Right lung (tissue), 5 donors: ENCODE measurements around the gene IQSEC1. TPM values are rescaled to one million over a fixed set of nuclear protein-coding genes. Genes with fewer than 3 reads are reported as not detected.
"Not testable (repeated sequence)": the region's sequence is repeated elsewhere in the genome, so short reads cannot be mapped to it uniquely, and the experiment has no call there.

Experiments
- DNase-seq, 2 donors: peaks; one replicate each; pipeline ENCODE4 v3.0.0-alpha.2; 2013
- polyA plus RNA-seq, 5 donors: library from polyadenylated mRNA; unstranded; fragments of 120-200 nt; gene quantifications; one replicate each; pipeline versions ENCODE4 v1.2.1 to v1.2.3, GENCODE V29; 2013; ENCODE audit warnings: inconsistent platforms in 1 of 5, low replicate concordance in 1 of 5; ENCODE audit not compliant: insufficient read length in 5 of 5, insufficient read depth in 1 of 5

IQSEC1 gene
- polyA plus RNA-seq, 5 donors: 21.7 to 31.2 (median 29.6) TPM

- DNase-seq: peak in 1 of 2 donors; percentile 49
These were observed 197.1 kb downstream of the IQSEC1 start for GRCh38 chr3:12875857-12876836.

GRCh38 chr3:12871404-12871983 lies 201.7 kb downstream of the IQSEC1 start:
- DNase-seq: no peak

GRCh38 chr3:12870942-12871341 lies 202.3 kb downstream of the IQSEC1 start:
- DNase-seq: no peak

- no peak for DNase-seq
These were observed 204.1 kb downstream of the IQSEC1 start for GRCh38 chr3:12869035-12869621.

- DNase-seq: peak; percentile 75 to 82
These were observed 204.9 kb downstream of the IQSEC1 start for GRCh38 chr3:12868039-12869034.

GRCh38 chr3:12866836-12867235 lies 206.4 kb downstream of the IQSEC1 start:
- DNase-seq: no peak

- no peak for DNase-seq
These were observed 208.0 kb downstream of the IQSEC1 start for GRCh38 chr3:12865271-12865670.

- DNase-seq: no peak
These were observed 210.8 kb downstream of the IQSEC1 start for GRCh38 chr3:12862387-12862786.

GRCh38 chr3:12861611-12862010 lies 211.6 kb downstream of the IQSEC1 start:
- DNase-seq: no peak

GRCh38 chr3:12859840-12860239 lies 213.4 kb downstream of the IQSEC1 start:
- DNase-seq: no peak

- no peak for DNase-seq
These were observed 216.6 kb downstream of the IQSEC1 start for GRCh38 chr3:12856626-12857025.

GRCh38 chr3:12854565-12854964 lies 218.7 kb downstream of the IQSEC1 start:
- no peak for DNase-seq

GRCh38 chr3:12853847-12854246 lies 219.4 kb downstream of the IQSEC1 start:
- not testable (repeated sequence) for DNase-seq

- DNase-seq: no peak
These were observed 221.0 kb downstream of the IQSEC1 start for GRCh38 chr3:12852201-12852600.

Other genes with a start within 250 kb of the IQSEC1 start
- 1,000 to 10,000 TPM; 2,442 to 3,164 (median 2,704) TPM for gene RPL32, start 231.9 kb downstream of the IQSEC1 start, polyA plus RNA-seq